ENCODE results near the gene GALNT7.
A peak's percentile ranks its signal among the peaks of the same experiment; 100 is the strongest.

Gene GALNT7

DNA sequence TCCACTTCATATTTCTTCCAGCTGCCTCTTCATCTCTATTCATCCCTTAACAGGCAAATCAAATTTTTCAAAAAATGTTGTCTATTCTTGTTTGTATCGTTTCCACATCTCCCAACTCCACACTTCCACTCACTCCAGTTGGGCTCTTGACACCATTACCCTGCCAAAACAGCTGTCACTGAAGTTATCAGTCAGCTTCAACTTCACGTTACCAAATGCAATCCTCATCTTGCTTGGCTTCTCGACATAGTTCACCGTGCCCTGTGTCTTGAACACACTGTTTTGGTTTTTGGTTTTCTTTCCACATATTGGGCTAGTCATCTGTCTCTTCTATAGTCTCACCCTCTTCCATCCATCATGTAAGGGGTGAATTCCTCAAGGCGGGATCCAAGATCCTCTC lies 65.2 kb downstream of the GALNT7 start:
- DNase-seq (ENCODE audit: low read depth): no peak
- in situ Hi-C loops (cut with HindIII; ENCODE audit: low sequenced_read_pairs): no loop called here
- no peak overlapping the region for H3K4me3 ChIP-seq (ENCODE audit: low read depth, low read length)
- TF ChIP-seq, protein P1, sequence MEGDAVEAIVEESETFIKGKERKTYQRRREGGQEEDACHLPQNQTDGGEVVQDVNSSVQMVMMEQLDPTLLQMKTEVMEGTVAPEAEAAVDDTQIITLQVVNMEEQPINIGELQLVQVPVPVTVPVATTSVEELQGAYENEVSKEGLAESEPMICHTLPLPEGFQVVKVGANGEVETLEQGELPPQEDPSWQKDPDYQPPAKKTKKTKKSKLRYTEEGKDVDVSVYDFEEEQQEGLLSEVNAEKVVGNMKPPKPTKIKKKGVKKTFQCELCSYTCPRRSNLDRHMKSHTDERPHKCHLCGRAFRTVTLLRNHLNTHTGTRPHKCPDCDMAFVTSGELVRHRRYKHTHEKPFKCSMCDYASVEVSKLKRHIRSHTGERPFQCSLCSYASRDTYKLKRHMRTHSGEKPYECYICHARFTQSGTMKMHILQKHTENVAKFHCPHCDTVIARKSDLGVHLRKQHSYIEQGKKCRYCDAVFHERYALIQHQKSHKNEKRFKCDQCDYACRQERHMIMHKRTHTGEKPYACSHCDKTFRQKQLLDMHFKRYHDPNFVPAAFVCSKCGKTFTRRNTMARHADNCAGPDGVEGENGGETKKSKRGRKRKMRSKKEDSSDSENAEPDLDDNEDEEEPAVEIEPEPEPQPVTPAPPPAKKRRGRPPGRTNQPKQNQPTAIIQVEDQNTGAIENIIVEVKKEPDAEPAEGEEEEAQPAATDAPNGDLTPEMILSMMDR (IDR thresholded peaks at IDR 0.05; ENCODE audit: low read depth, low read length, missing control alignments): no peak

DNA sequence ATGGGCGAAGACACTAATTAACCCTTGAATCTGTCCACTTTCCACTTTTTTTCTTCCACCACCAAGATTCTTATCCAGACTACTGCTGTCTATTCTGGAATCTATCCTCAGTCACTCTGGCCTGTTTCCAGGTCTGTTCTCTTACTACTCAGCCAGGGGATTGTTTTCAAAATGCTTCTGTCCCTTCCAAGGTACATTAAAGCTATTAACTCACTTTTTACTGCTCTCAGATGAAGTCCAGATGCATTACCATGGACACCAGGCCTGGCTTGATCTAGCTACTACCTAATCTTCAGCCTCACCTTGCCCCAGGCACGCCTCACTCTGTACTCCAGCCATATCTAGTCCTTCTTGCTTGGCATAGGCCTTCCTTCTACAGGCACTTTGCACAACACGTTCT lies 66.4 kb downstream of the GALNT7 start:
- H3K4me3 ChIP-seq (ENCODE audit: low read depth, low read length): no peak overlapping the region
- in situ Hi-C loops (cut with HindIII; ENCODE audit: low sequenced_read_pairs): no loop called here
- DNase-seq (ENCODE audit: low read depth): no peak
- TF ChIP-seq, protein P1 (IDR thresholded peaks at IDR 0.05; ENCODE audit: low read depth, low read length, missing control alignments): no peak

GRCh38 chr4:173236301-173236700 lies 67.7 kb downstream of the GALNT7 start:
- TF ChIP-seq, protein P1 (IDR thresholded peaks at IDR 0.05; ENCODE audit: low read depth, low read length, missing control alignments): no peak
- no peak for DNase-seq (ENCODE audit: low read depth)
- in situ Hi-C loops (cut with HindIII; ENCODE audit: low sequenced_read_pairs): no loop called here
- H3K4me3 ChIP-seq (ENCODE audit: low read depth, low read length): no peak overlapping the region

DNA sequence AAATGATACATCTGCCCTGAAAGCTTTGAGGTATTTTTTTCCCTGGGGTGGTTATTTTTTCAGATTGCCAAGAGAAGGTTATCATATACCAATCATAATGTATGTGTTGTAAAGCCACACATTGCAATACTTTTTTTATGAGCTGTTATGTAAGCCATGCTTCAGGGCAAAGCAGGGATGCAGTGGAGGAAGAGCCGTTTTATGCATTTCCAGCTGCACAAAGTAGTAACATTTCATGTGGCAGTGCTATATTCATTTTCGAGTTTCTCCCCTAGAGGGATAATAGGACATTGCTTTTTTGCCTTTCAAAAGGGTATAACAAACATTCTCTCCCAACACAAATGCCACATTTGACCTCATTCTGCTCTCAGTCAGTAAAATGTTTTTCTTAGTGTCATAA lies 68.5 kb downstream of the GALNT7 start:
- in situ Hi-C loops (cut with HindIII; ENCODE audit: low sequenced_read_pairs): no loop called here
- H3K4me3 ChIP-seq (ENCODE audit: low read depth, low read length): no peak overlapping the region
- no peak for DNase-seq (ENCODE audit: low read depth)
- TF ChIP-seq, protein P1 (IDR thresholded peaks at IDR 0.05; ENCODE audit: low read depth, low read length, missing control alignments): peak; percentile 15

DNA sequence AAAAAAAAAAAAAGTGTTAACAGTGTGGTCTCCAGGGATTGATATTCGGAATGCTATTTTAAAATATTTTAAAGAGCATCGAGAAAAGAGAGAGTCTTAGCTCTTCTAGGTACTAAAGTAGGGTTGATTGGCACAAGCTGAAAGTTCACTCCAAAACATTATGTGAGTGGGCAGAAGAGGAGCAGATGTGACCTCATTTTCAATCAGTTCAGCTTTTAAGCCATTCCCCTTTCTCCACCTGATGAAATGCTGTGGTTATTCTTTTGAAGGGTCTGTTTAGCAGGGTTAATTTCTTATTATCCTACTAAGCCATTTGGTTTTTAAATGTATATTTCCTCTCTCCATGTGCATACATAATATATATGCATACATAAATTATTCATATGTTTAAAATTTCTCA lies 69.2 kb downstream of the GALNT7 start:
- in situ Hi-C loops (cut with HindIII; ENCODE audit: low sequenced_read_pairs): no loop called here
- H3K4me3 ChIP-seq (ENCODE audit: low read depth, low read length): no peak overlapping the region
- TF ChIP-seq, protein P1 (IDR thresholded peaks at IDR 0.05; ENCODE audit: low read depth, low read length, missing control alignments): no peak
- no peak for DNase-seq (ENCODE audit: low read depth)

GRCh38 chr4:173240696-173241095 lies 72.1 kb downstream of the GALNT7 start:
- DNase-seq (ENCODE audit: low read depth): no peak
- no peak overlapping the region for H3K4me3 ChIP-seq (ENCODE audit: low read depth, low read length)
- TF ChIP-seq, protein P1 (IDR thresholded peaks at IDR 0.05; ENCODE audit: low read depth, low read length, missing control alignments): no peak
- in situ Hi-C loops (cut with HindIII; ENCODE audit: low sequenced_read_pairs): loop anchor here (5.0 kb wide), 1 partner anchor 78 kb away; no protein-coding TSS in a partner anchor

Measured in astrocyte of the cerebellum (primary cell).